A673 (cell line): ENCODE results near the gene TFDP1. TPM values are rescaled to one million over a fixed set of nuclear protein-coding genes. Genes with fewer than 3 reads are reported as not detected.

Experiments used
- BruUV-seq: library from RNA; stranded (reverse); fragments of 400-500 nt; replicated peaks from 2 replicates; lab custom pipeline; 2021; lab: Mats Ljungman, UMichigan
- CTCF ChIA-PET: fragments of 300-600 bp; sonication (Branson Sonifier 250); formaldehyde crosslinking; loops from one replicate; lab custom pipeline; 2022; ENCODE audit warnings: antibody characterized with exemption; lab: Charles Lee
- POLR2A ChIA-PET: fragments of 300-600 bp; sonication (Branson Sonifier 250); formaldehyde crosslinking; loops from one replicate; lab custom pipeline; 2022; ENCODE audit warnings: antibody characterized with exemption; ENCODE audit not compliant: low non-redundant PET; lab: Charles Lee
- DNase-seq: peaks from one replicate; pipeline ENCODE4 v3.0.0-alpha.2; 2015; ENCODE audit warnings: low spot score
- H3K27ac ChIP-seq: fragments of 200-600 bp; sonication (generic); 2 replicates; pipeline ENCODE4 v1.5.1; 2016; ENCODE audit warnings: mixed run types, low read depth, mild to moderate bottlenecking, mixed read lengths, antibody characterized with exemption, low read length; ENCODE audit not compliant: poor library complexity, severe bottlenecking
- H3K27me3 ChIP-seq: fragments of 200-600 bp; sonication (generic); replicated peaks from 2 replicates; pipeline ENCODE4 v1.6.1; 2017; ENCODE audit warnings: mixed run types, low read depth, mild to moderate bottlenecking, mixed read lengths, antibody characterized with exemption, low read length; ENCODE audit not compliant: insufficient read depth, poor library complexity
- H3K36me3 ChIP-seq: fragments of 200-600 bp; sonication (generic); 2 replicates; pipeline ENCODE4 v1.6.1; 2016; ENCODE audit warnings: mixed run types, mild to moderate bottlenecking, mixed read lengths, antibody characterized with exemption, low read length; ENCODE audit not compliant: insufficient read depth, poor library complexity, severe bottlenecking
- H3K4me1 ChIP-seq: fragments of 200-600 bp; sonication (generic); 2 replicates; pipeline ENCODE4 v1.6.1; 2017; ENCODE audit warnings: mixed run types, mild to moderate bottlenecking, mixed read lengths, antibody characterized with exemption, low read length; ENCODE audit not compliant: insufficient read depth, poor library complexity, severe bottlenecking
- H3K4me3 ChIP-seq: fragments of 200-600 bp; sonication (generic); 2 replicates; pipeline ENCODE4 v1.5.1; 2016; ENCODE audit warnings: low read depth, mixed run types, mild to moderate bottlenecking, mixed read lengths, low read length; ENCODE audit not compliant: poor library complexity, severe bottlenecking
- H3K9me3 ChIP-seq: fragments of 200-600 bp; sonication (generic); 2 replicates; pipeline ENCODE4 v1.6.1; 2016; ENCODE audit warnings: mixed run types, low read depth, mild to moderate bottlenecking, mixed read lengths, antibody characterized with exemption, low read length; ENCODE audit not compliant: poor library complexity, severe bottlenecking
- CTCF ChIP-seq: fragments of 300-800, 200-600 bp; sonication (generic); conservative IDR thresholded peaks from 2 replicates; pipeline ENCODE4 v1.5.1; 2017; ENCODE audit warnings: low read depth, mild to moderate bottlenecking, antibody characterized with exemption, low read length, moderate library complexity, mixed read lengths
- EZH2 ChIP-seq: fragments of 200-600 bp; sonication (generic); IDR thresholded peaks from 2 replicates; pipeline ENCODE4 v1.6.1; 2017; ENCODE audit warnings: borderline replicate concordance, low read depth, mild to moderate bottlenecking, mixed read lengths, antibody characterized with exemption, low read length; ENCODE audit not compliant: poor library complexity, severe bottlenecking
- intact Hi-C: fragments of 100-400 bp; cut with micrococcal nuclease; formaldehyde crosslinking; loops from one replicate; pipeline ENCODE4 v1.10.0; 2022; ENCODE audit not compliant: unreplicated experiment
- total RNA-seq: library from RNA; stranded (reverse); gene quantifications from 2 replicates; pipeline ENCODE4 v1.2.3, GENCODE V29; 2021

TFDP1 gene
- total RNA-seq, 1 experiment from 2014 or later = 153 TPM

GRCh38 chr13:113552079-113552478 is 32.5 kb upstream of the TFDP1 start:
- DNase-seq = no peak
- Histone ChIP-seq H3K9me3 (no peaks in the 10 kb centered on the region), H3K27ac (no peak overlapping the region), H3K4me1 (no peaks in the 10 kb centered on the region), H3K27me3 (no peaks in the 10 kb centered on the region), H3K36me3 (peaks cover 6% of the 10 kb centered on the region), H3K4me3 (no peak overlapping the region)
- intact Hi-C loops = no loop called here
- ChIA-PET CTCF (no interaction called here), POLR2A (no interaction called here)
- no peak for TF ChIP-seq EZH2
- no peak for TF ChIP-seq CTCF
- no TSS peak for BruUV-seq

- Histone ChIP-seq H3K4me3 (no peak overlapping the region), H3K4me1 (no peaks in the 10 kb centered on the region), H3K27me3 (no peaks in the 10 kb centered on the region), H3K27ac (no peak overlapping the region), H3K9me3 (no peaks in the 10 kb centered on the region), H3K36me3 (peaks cover 6% of the 10 kb centered on the region)
- ChIA-PET CTCF (no interaction called here), POLR2A (interaction anchor here (0.6 kb wide), 1 partner anchor 91 kb away, joined by 3 read pairs; no protein-coding TSS in a partner anchor)
- BruUV-seq = no TSS peak
- TF ChIP-seq CTCF = no peak
- no peak for TF ChIP-seq EZH2
- intact Hi-C loops = no loop called here
- no peak for DNase-seq
Observed at GRCh38 chr13:113552786-113553434, 31.6 kb upstream of the TFDP1 start.

- Histone ChIP-seq H3K27ac (no peak overlapping the region), H3K27me3 (no peaks in the 10 kb centered on the region), H3K4me1 (no peaks in the 10 kb centered on the region), H3K9me3 (no peaks in the 10 kb centered on the region), H3K36me3 (peaks cover 6% of the 10 kb centered on the region), H3K4me3 (no peak overlapping the region)
- intact Hi-C loops = no loop called here
- CTCF ChIA-PET = no interaction called here
- no peak for TF ChIP-seq CTCF
- no peak for TF ChIP-seq EZH2
- no TSS peak for BruUV-seq
- POLR2A ChIA-PET = interaction anchor here (0.6 kb wide), 1 partner anchor 91 kb away, joined by 3 read pairs; no protein-coding TSS in a partner anchor
- no peak for DNase-seq
Observed at GRCh38 chr13:113553511-113554332, 30.8 kb upstream of the TFDP1 start.
